Heart left ventricle (tissue), 13 donors: ENCODE measurements around the gene ELAVL3.

Experiments used
- CTCF ChIP-seq, 12 donors: fragments of 200-600 bp; sonication (generic) in 4 of 12; IDR thresholded peaks; one replicate each; pipeline versions ENCODE4 v1.5.0 to v1.8.0; 2018 to 2022; ENCODE audit warnings: antibody characterized with exemption in 12 of 12, mild to moderate bottlenecking in 5 of 12
- POLR2A ChIP-seq, 2 donors: fragments of 450-650 bp; IDR thresholded peaks; one replicate each; pipeline ENCODE4 v1.6.1; 2017; ENCODE audit warnings: antibody characterized with exemption in 2 of 2, mild to moderate bottlenecking in 2 of 2, moderate library complexity in 2 of 2
- donor health status: ischemic (EF 13 %, LVEDD 7.1; RV severe dilation, severe dysfunction).
- donor health status: DM: no; HTN: yes; CAD: no.
- donor health status: DM: no; HTN: no; CAD: no.
- donor health status: ischemic (EF 25% LVEDD 6.9; RV normal size, moderate dysfunction).
- donor health status: ischemic (EF 25% LVEDD 5.7; RV mildly dilated, moderate dysfunction).
- donor health status: ischemic (EF 35%, LVEDD 5.7; RV mildly dilated, moderate dysfunction).
- donor health status: nonischemic (EF 11% LVEDD 7.7; RV severe dilation, severe dysfunction).
- donor health status: DM: yes; HTN: yes; CAD: no.
- donor health status: PGD.
- donor health status: ischemic (EF 29% LVEDD 5.4; RV normal size, mild dysfunction).
- donor health status: nonischemic (EF 23%, LVEDD 6.1; RV moderate dilation, normal function).

GRCh38 chr19:11434703-11435056, 46.2 kb downstream of the ELAVL3 start:
- TF ChIP-seq CTCF (IDR thresholded peaks at IDR 0.05) (no peak), POLR2A (IDR thresholded peaks at IDR 0.05) (no peak)
